K562 treated with DMSO at 1 percent for 48 hours (cell line): ENCODE data around the gene RPL36AL. TPM values are rescaled to one million over a fixed set of nuclear protein-coding genes. Genes with fewer than 3 reads are reported as not detected.

Source experiments
- total RNA-seq: library from RNA; unstranded; fragments of 300-600 nt; gene quantifications from 2 replicates; pipeline ENCODE4 v1.2.3, GENCODE V29; 2022; ENCODE audit warnings: low replicate concordance; ENCODE audit errors: extremely low read depth

The RPL36AL gene
- not detected in 2 replicates for total RNA-seq

GRCh38 chr14:49620182-49621113, at the start of gene RPL36AL, which contains the start of gene MGAT2:
RPL36AL (minus strand) TSS chr14:49620626; CDS start chr14:49619104, 1,522 bp downstream.
MGAT2 (plus strand) TSS chr14:49620799; CDS start chr14:49621269, 470 bp downstream.

GRCh38 chr14:49634547-49635334, 14.3 kb upstream of the RPL36AL start, which contains the start of gene DNAAF2:
DNAAF2 (minus strand) TSS chr14:49635244; CDS start chr14:49635149, 95 bp downstream.

GRCh38 chr14:49598485-49599300, 21.7 kb downstream of the RPL36AL start, which contains the start of gene LRR1:
LRR1 (plus strand) TSS chr14:49598940; CDS start chr14:49599021, 81 bp downstream.

GRCh38 chr14:49585803-49586672, 34.4 kb downstream of the RPL36AL start, which contains the start of gene RPS29:
RPS29 (minus strand) TSS chr14:49586380; CDS start chr14:49586346, 34 bp downstream.

Other genes starting within 250 kb of the RPL36AL start
- gene RPS29, start 34.2 kb downstream of the RPL36AL start, total RNA-seq = not detected in 2 replicates
- gene LRR1, start 21.7 kb downstream of the RPL36AL start, total RNA-seq = not detected in 2 replicates
- not detected in 2 replicates for gene MGAT2, start 173 bp upstream of the RPL36AL start, total RNA-seq
- gene DNAAF2, start 14.6 kb upstream of the RPL36AL start, total RNA-seq = not detected in 2 replicates
- gene POLE2, start 67.6 kb upstream of the RPL36AL start, total RNA-seq = not detected in 2 replicates
- not detected in 2 replicates for gene KLHDC1, start 72.5 kb upstream of the RPL36AL start, total RNA-seq
- not detected in 2 replicates for gene KLHDC2, start 147.5 kb upstream of the RPL36AL start, total RNA-seq
- not detected in 2 replicates for gene NEMF, start 232.2 kb upstream of the RPL36AL start, total RNA-seq